HCT116 (cell line): ENCODE measurements around the gene OR1E1. TPM values are rescaled to one million over a fixed set of nuclear protein-coding genes. Genes with fewer than 3 reads are reported as not detected.

ENCODE experiments used
- ATAC-seq: fragments of 200-7000 bp; cut with Tn5 transposase; 2 replicates; pipeline ENCODE4 v1.9.1; 2020; ENCODE audit warnings: mild to moderate bottlenecking, moderate library complexity
- BruUV-seq: library from RNA; stranded (reverse); fragments of 400-500 nt; replicated peaks from 2 replicates; lab custom pipeline; 2021; lab: Mats Ljungman, UMichigan
- CTCF ChIA-PET: fragments of 300-600 bp; sonication (Branson Sonifier 250); formaldehyde crosslinking; loops from one replicate; lab custom pipeline; 2021; ENCODE audit warnings: antibody characterized with exemption; lab: Charles Lee
- POLR2A ChIA-PET: fragments of 300-600, 350-600 bp; sonication (Branson Sonifier 250); formaldehyde crosslinking; loops from one replicate; lab custom pipeline; 2021; ENCODE audit warnings: antibody characterized with exemption; lab: Charles Lee
- RAD21 ChIA-PET, 2 experiments: fragments of 300-600 bp; sonication (Branson Sonifier 250); formaldehyde crosslinking; loops; one replicate each; lab custom pipeline; 2023; ENCODE audit warnings: low total read pairs in 2 of 2; ENCODE audit not compliant: uncharacterized antibody in 2 of 2, unreplicated experiment in 2 of 2, low non-redundant PET in 1 of 2; lab: Charles Lee
- DNase-seq: peaks from one replicate; pipeline ENCODE4 v3.0.0-alpha.2; 2010; ENCODE audit warnings: low read depth, low spot score
- H2AFZ ChIP-seq: fragments of 200-600 bp; shearing (Covaris generic), sonication (generic); 2 replicates; pipeline ENCODE4 v1.6.1; 2017; ENCODE audit warnings: low read depth, mixed run types, mixed read lengths, antibody characterized with exemption, low read length; ENCODE audit not compliant: poor library complexity, severe bottlenecking
- H3K27ac ChIP-seq: 2 replicates; pipeline ENCODE4 v1.5.1; 2012; ENCODE audit warnings: low read depth, low read length
- H3K27me3 ChIP-seq: fragments of 200-600 bp; sonication (generic); 2 replicates; pipeline ENCODE4 v1.6.1; 2016; ENCODE audit warnings: mixed run types, low read length, mixed read lengths; ENCODE audit not compliant: insufficient read depth
- H3K36me3 ChIP-seq, 2 experiments: fragments of 200-500 bp in 1 of 2; fragments of 200-600 bp in 1 of 2; sonication (Bioruptor generic) in 1 of 2; sonication (generic) in 1 of 2; 2 replicates each; pipeline versions ENCODE4 v1.5.1 to v1.6.1; 2014 to 2016; ENCODE audit warnings: low read length in 2 of 2, inconsistent platforms in 1 of 2, mixed read lengths in 1 of 2, mixed run types in 1 of 2; ENCODE audit not compliant: insufficient read depth in 2 of 2, control insufficient read depth in 1 of 2
- H3K4me1 ChIP-seq, 2 experiments: fragments of 200-600 bp in 1 of 2; sonication (generic) in 1 of 2; 2 replicates each; pipeline versions ENCODE4 v1.5.1 to v1.6.1; 2012 to 2017; ENCODE audit warnings: low read length in 2 of 2, inconsistent platforms in 1 of 2, mild to moderate bottlenecking in 1 of 2, mixed read lengths in 1 of 2, mixed run types in 1 of 2, moderate library complexity in 1 of 2; ENCODE audit not compliant: insufficient read depth in 2 of 2, control insufficient read depth in 1 of 2
- H3K4me2 ChIP-seq: fragments of 200-600 bp; sonication (generic); 2 replicates; pipeline ENCODE4 v1.6.1; 2017; ENCODE audit warnings: mixed run types, low read length, mixed read lengths
- H3K4me3 ChIP-seq, 2 experiments: fragments of 200-600 bp in 1 of 2; sonication (generic) in 1 of 2; replicated peaks in 1 of 2; 2 replicates each; pipeline ENCODE4 v1.5.1; 2011 to 2016; ENCODE audit warnings: low read length in 2 of 2, control low read depth in 1 of 2, low read depth in 1 of 2, mild to moderate bottlenecking in 1 of 2, mixed read lengths in 1 of 2, mixed run types in 1 of 2
- H3K79me2 ChIP-seq: fragments of 200-600 bp; sonication (generic); 2 replicates; pipeline ENCODE4 v1.6.1; 2017; ENCODE audit warnings: mild to moderate bottlenecking, mixed run types, low read length, moderate library complexity, mixed read lengths; ENCODE audit not compliant: insufficient read depth
- H3K9ac ChIP-seq: fragments of 200-600 bp; sonication (generic); 2 replicates; pipeline ENCODE4 v1.6.1; 2016; ENCODE audit warnings: low read length, mixed read lengths
- H3K9me2 ChIP-seq: fragments of 200-600 bp; sonication (generic), shearing (Covaris generic); 2 replicates; pipeline ENCODE4 v1.6.1; 2017; ENCODE audit warnings: mixed run types, mild to moderate bottlenecking, moderate library complexity; ENCODE audit not compliant: insufficient read depth
- H3K9me3 ChIP-seq, 2 experiments: fragments of 200-500 bp in 1 of 2; fragments of 200-600 bp in 1 of 2; sonication (Bioruptor generic) in 1 of 2; sonication (generic) in 1 of 2; 2 replicates each; pipeline ENCODE4 v1.6.1; 2014 to 2017; ENCODE audit warnings: low read length in 2 of 2, mixed read lengths in 2 of 2, inconsistent platforms in 1 of 2, low read depth in 1 of 2, mild to moderate bottlenecking in 1 of 2, mixed run types in 1 of 2, moderate library complexity in 1 of 2; ENCODE audit not compliant: control insufficient read depth in 1 of 2, insufficient read depth in 1 of 2
- H4K20me1 ChIP-seq: fragments of 200-600 bp; sonication (generic), shearing (Covaris generic); 2 replicates; pipeline ENCODE4 v1.6.1; 2017; ENCODE audit warnings: mixed run types, mild to moderate bottlenecking, moderate library complexity; ENCODE audit not compliant: insufficient read depth
- ELF1 ChIP-seq: IDR thresholded peaks from 2 replicates; pipeline ENCODE4 v1.6.1; 2012; ENCODE audit warnings: low read depth, borderline replicate concordance
- EZH2 ChIP-seq: fragments of 200-600 bp; sonication (generic); IDR thresholded peaks from 2 replicates; pipeline ENCODE4 v1.6.1; 2017; ENCODE audit warnings: antibody characterized with exemption, mixed run types
- FOSL1 ChIP-seq: IDR thresholded peaks from 2 replicates; pipeline ENCODE4 v1.6.1; 2012; ENCODE audit warnings: low read depth
- JUND ChIP-seq: IDR thresholded peaks from 2 replicates; pipeline ENCODE4 v1.6.1; 2012
- POLR2AphosphoS5 ChIP-seq: IDR thresholded peaks from 2 replicates; pipeline ENCODE4 v1.6.1; 2011; ENCODE audit warnings: mild to moderate bottlenecking, low read depth, low read length, moderate library complexity
- RAD21 ChIP-seq: IDR thresholded peaks from 2 replicates; pipeline ENCODE4 v1.6.1; 2012; ENCODE audit warnings: low read depth, mild to moderate bottlenecking
- SRF ChIP-seq: IDR thresholded peaks from 2 replicates; pipeline ENCODE4 v1.6.1; 2012; ENCODE audit warnings: low read depth
- TCF7L2 ChIP-seq: IDR thresholded peaks from 2 replicates; pipeline ENCODE4 v1.7.0; 2011; ENCODE audit warnings: borderline replicate concordance, inconsistent platforms; ENCODE audit not compliant: insufficient read depth, insufficient read length; ENCODE audit errors: extremely low read depth
- YY1 ChIP-seq: IDR thresholded peaks from 2 replicates; pipeline ENCODE4 v1.6.1; 2011; ENCODE audit warnings: low read length, low read depth, moderate library complexity, mild to moderate bottlenecking; ENCODE audit not compliant: insufficient replicate concordance; ENCODE audit errors: extremely low read depth
- ZFX ChIP-seq: fragments of 450-650 bp; IDR thresholded peaks from 2 replicates; pipeline ENCODE4 v1.6.1; 2017
- ZNF274 ChIP-seq: fragments of 200-500 bp; sonication (Bioruptor generic); IDR thresholded peaks from 2 replicates; pipeline ENCODE4 v1.6.1; 2014; ENCODE audit warnings: mild to moderate bottlenecking, low read depth, low read length, inconsistent platforms
- intact Hi-C: fragments of 100-400 bp; cut with micrococcal nuclease; formaldehyde crosslinking; loops from 2 replicates; pipeline ENCODE4 v1.10.0; 2022
- total RNA-seq: library from RNA; stranded (reverse); gene quantifications from one replicate; pipeline ENCODE4 v1.2.1, GENCODE V29; 2021; ENCODE audit not compliant: unreplicated experiment
- TF ChIP-seq, protein P1 (sequence below), 3 experiments: fragments of 200-600 bp in 1 of 3; sonication (generic) in 1 of 3; IDR thresholded peaks in 2 of 3; conservative IDR thresholded peaks in 1 of 3; 2 replicates each; pipeline ENCODE4 v1.5.1; 2012 to 2017; ENCODE audit warnings: low read depth in 2 of 3, low read length in 2 of 3, antibody characterized with exemption in 1 of 3, borderline replicate concordance in 1 of 3, control low read depth in 1 of 3, mild to moderate bottlenecking in 1 of 3, mixed read lengths in 1 of 3, mixed run types in 1 of 3, moderate library complexity in 1 of 3; ENCODE audit not compliant: insufficient read depth in 1 of 3
- TF ChIP-seq, protein P2 (sequence below): IDR thresholded peaks from 2 replicates; pipeline ENCODE4 v1.6.1; 2012
- TF ChIP-seq, protein P3 (sequence below): IDR thresholded peaks from 2 replicates; pipeline ENCODE4 v1.6.1; 2011; ENCODE audit warnings: mild to moderate bottlenecking, low read length, moderate library complexity; ENCODE audit not compliant: insufficient replicate concordance; ENCODE audit errors: extremely low read depth

Gene OR1E1
- total RNA-seq, 1 experiment from 2014 or later: not detected

DNA sequence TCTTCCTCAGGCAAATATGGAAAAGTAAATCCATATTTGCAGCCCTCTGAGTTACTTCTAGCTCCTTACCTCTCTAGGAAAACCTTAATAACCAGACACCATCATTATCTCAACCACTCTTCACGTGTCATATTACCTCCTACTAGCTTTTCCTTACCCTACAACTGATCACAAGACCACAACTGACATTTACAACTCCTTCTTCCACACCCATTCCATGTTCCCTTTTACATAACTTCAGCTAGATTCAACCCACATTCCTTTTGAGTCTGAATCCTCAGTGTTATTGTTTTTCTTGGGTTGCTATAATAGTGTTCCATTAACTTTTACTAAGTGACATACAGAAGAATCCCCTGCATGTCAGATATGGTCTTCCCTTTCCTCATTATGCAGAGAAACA is 40.2 kb upstream of the OR1E1 start:
- no peak for ATAC-seq
- CTCF ChIA-PET: no interaction called here
- Histone ChIP-seq H3K4me1 (no peaks in the 10 kb centered on the region), H3K9ac (no peak overlapping the region), H3K9me2 (no peaks in the 10 kb centered on the region), H2AFZ (no peak overlapping the region), H3K27ac (no peak overlapping the region), H3K79me2 (no peaks in the 10 kb centered on the region), H3K4me3 (no peak overlapping the region), H3K27me3 (peaks cover 56% of the 10 kb centered on the region), H3K9me3 (no peaks in the 10 kb centered on the region), H3K4me2 (no peak overlapping the region), H4K20me1 (no peaks in the 10 kb centered on the region), H3K36me3 (no peaks in the 10 kb centered on the region)
- RAD21 ChIA-PET: no interaction called here
- DNase-seq: no peak
- intact Hi-C loops: no loop called here
- POLR2A ChIA-PET: no interaction called here
- TF ChIP-seq ZNF274: no peak
- TF ChIP-seq, protein P1, sequence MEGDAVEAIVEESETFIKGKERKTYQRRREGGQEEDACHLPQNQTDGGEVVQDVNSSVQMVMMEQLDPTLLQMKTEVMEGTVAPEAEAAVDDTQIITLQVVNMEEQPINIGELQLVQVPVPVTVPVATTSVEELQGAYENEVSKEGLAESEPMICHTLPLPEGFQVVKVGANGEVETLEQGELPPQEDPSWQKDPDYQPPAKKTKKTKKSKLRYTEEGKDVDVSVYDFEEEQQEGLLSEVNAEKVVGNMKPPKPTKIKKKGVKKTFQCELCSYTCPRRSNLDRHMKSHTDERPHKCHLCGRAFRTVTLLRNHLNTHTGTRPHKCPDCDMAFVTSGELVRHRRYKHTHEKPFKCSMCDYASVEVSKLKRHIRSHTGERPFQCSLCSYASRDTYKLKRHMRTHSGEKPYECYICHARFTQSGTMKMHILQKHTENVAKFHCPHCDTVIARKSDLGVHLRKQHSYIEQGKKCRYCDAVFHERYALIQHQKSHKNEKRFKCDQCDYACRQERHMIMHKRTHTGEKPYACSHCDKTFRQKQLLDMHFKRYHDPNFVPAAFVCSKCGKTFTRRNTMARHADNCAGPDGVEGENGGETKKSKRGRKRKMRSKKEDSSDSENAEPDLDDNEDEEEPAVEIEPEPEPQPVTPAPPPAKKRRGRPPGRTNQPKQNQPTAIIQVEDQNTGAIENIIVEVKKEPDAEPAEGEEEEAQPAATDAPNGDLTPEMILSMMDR (IDR thresholded peaks at IDR 0.05 in 2 of 3, conservative IDR thresholded peaks at IDR 0.05 in 1 of 3; ENCODE audit: borderline replicate concordance in 1 of 3, insufficient read depth in 1 of 3, low read depth in 2 of 3, low read length in 2 of 3): no peak
- BruUV-seq: no TSS peak

DNA sequence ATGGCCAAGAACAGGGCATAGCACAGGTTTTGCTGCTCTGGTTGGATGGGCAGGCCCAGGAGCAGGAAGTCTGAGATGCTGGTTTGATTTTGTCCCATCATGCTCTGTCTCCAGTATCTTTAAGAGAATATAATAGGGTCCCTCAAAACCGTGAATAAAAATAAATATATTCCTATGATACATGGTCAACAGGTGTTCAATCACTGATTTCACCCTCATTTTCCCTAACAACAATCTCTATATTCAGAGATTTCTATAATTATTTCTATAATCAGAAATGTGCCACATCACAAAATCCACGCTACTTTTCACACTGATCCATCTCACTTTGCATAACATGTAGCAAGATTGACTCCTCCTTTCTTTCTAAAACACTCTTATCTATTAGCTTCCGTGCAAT is 35.5 kb upstream of the OR1E1 start, which contains the start of gene OR1E2:
Gene OR1E2, minus strand, starts transcription at position 101 of the 400 bp plus-strand sequence. Its CDS starts 0 bp downstream, at position 101.
- Histone ChIP-seq H3K9me3 (no peaks in the 10 kb centered on the region), H3K27me3 (peaks cover 18% of the 10 kb centered on the region), H3K4me1 (no peaks in the 10 kb centered on the region), H3K79me2 (no peaks in the 10 kb centered on the region), H3K4me3 (no peak within 1 kb of the TSS), H3K27ac (no peak within 1 kb of the TSS), H3K4me2 (no peak within 1 kb of the TSS), H4K20me1 (no peaks in the 10 kb centered on the region), H3K9me2 (no peaks in the 10 kb centered on the region), H3K36me3 (no peaks in the 10 kb centered on the region), H2AFZ (no peak within 1 kb of the TSS), H3K9ac (no peak within 1 kb of the TSS)
- DNase-seq (no peak), ATAC-seq (no peak)
- ChIA-PET CTCF (no interaction called here), POLR2A (no interaction called here), RAD21 (no interaction called here)
- intact Hi-C loops: no loop called here
- BruUV-seq: no TSS peak
- TF ChIP-seq POLR2AphosphoS5 (no peak), TCF7L2 (no peak), ZFX (no peak), FOSL1 (no peak), ELF1 (no peak), SRF (no peak), EZH2 (no peak), YY1 (no peak), JUND (no peak), RAD21 (no peak)
- TF ChIP-seq, protein P2, sequence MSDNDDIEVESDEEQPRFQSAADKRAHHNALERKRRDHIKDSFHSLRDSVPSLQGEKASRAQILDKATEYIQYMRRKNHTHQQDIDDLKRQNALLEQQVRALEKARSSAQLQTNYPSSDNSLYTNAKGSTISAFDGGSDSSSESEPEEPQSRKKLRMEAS: no peak
- TF ChIP-seq, protein P3, sequence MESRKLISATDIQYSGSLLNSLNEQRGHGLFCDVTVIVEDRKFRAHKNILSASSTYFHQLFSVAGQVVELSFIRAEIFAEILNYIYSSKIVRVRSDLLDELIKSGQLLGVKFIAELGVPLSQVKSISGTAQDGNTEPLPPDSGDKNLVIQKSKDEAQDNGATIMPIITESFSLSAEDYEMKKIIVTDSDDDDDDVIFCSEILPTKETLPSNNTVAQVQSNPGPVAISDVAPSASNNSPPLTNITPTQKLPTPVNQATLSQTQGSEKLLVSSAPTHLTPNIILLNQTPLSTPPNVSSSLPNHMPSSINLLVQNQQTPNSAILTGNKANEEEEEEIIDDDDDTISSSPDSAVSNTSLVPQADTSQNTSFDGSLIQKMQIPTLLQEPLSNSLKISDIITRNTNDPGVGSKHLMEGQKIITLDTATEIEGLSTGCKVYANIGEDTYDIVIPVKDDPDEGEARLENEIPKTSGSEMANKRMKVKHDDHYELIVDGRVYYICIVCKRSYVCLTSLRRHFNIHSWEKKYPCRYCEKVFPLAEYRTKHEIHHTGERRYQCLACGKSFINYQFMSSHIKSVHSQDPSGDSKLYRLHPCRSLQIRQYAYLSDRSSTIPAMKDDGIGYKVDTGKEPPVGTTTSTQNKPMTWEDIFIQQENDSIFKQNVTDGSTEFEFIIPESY: no peak
- TF ChIP-seq, protein P1 (IDR thresholded peaks at IDR 0.05 in 2 of 3, conservative IDR thresholded peaks at IDR 0.05 in 1 of 3; ENCODE audit: borderline replicate concordance in 1 of 3, insufficient read depth in 1 of 3, low read depth in 2 of 3, low read length in 2 of 3): no peak
